ENCODE measurements around the gene FAM240B. TPM values are rescaled to one million over a fixed set of nuclear protein-coding genes. Genes with fewer than 3 reads are reported as not detected.
A peak's percentile ranks its signal among the peaks of the same experiment; 100 is the strongest.

Gene FAM240B
- total RNA-seq, 6 donors from 2014 or later: not detected

DNA sequence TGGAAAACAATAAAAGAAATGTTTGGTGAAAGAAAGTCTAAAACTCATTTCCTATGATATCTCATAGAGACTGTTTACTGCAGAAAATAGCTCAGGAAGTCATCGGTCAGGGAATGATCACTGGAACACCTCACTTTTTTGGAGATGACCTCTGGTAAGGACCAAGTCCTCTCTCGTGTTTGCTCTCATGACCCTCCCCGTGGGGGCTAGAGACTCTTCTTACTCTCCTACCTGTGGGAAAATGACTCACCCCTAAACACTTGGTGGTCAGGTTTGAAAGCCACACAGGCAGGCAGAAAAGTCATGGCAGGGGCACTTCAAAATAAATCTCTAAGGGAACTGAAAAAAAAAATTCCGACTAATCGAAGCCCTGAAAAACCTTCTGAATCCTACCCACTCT lies 48.2 kb downstream of the FAM240B start:
- 79 to 81% methylated on average over 5 of the region's 5 CpGs for WGBS, 2 donors

DNA sequence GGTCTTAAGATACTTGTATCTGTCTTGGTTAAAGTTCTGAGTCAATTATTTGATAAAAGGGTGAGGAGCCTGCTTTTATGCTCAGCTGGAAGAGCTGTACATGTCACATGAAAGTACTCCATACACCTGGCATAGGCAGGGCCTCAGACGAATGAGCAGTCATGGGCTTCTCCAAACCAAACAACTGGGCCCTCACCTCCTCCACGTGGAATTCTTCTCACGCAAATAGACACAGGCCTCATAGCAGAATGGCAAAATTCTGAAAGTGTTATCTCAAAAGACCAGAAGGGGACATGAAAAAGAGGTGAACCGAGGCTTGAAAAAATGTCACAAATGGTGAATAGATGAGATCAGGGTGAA lies 48.6 kb downstream of the FAM240B start:
- ATAC-seq (ENCODE audit: low FRiP score in 2 of 2): no peak
- no peak for DNase-seq

More for the DNA sequence above, 48.2 kb downstream of the FAM240B start:
- H3K36me3 ChIP-seq: no peaks in the 10 kb centered on the region
- peaks cover 0 to 9% (median 8%) of the 10 kb centered on the region in 4 donors for H3K4me1 ChIP-seq
- no peak for DNase-seq
- TF ChIP-seq, protein P1, sequence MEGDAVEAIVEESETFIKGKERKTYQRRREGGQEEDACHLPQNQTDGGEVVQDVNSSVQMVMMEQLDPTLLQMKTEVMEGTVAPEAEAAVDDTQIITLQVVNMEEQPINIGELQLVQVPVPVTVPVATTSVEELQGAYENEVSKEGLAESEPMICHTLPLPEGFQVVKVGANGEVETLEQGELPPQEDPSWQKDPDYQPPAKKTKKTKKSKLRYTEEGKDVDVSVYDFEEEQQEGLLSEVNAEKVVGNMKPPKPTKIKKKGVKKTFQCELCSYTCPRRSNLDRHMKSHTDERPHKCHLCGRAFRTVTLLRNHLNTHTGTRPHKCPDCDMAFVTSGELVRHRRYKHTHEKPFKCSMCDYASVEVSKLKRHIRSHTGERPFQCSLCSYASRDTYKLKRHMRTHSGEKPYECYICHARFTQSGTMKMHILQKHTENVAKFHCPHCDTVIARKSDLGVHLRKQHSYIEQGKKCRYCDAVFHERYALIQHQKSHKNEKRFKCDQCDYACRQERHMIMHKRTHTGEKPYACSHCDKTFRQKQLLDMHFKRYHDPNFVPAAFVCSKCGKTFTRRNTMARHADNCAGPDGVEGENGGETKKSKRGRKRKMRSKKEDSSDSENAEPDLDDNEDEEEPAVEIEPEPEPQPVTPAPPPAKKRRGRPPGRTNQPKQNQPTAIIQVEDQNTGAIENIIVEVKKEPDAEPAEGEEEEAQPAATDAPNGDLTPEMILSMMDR (IDR thresholded peaks at IDR 0.05): no peak
- TF ChIP-seq POLR2AphosphoS5 (IDR thresholded peaks at IDR 0.05) (no peak), POLR2A (IDR thresholded peaks at IDR 0.05) (no peak), EP300 (IDR thresholded peaks at IDR 0.05) (no peak)
- H3K27me3 ChIP-seq: no peaks in the 10 kb centered on the region
- no peak overlapping the region for H3K27ac ChIP-seq
- H3K4me3 ChIP-seq: peak overlapping the region in 1 of 4 donors; percentile 21
- H3K9me3 ChIP-seq: no peaks in the 10 kb centered on the region
- ATAC-seq (ENCODE audit: low FRiP score in 2 of 2): no peak

DNA sequence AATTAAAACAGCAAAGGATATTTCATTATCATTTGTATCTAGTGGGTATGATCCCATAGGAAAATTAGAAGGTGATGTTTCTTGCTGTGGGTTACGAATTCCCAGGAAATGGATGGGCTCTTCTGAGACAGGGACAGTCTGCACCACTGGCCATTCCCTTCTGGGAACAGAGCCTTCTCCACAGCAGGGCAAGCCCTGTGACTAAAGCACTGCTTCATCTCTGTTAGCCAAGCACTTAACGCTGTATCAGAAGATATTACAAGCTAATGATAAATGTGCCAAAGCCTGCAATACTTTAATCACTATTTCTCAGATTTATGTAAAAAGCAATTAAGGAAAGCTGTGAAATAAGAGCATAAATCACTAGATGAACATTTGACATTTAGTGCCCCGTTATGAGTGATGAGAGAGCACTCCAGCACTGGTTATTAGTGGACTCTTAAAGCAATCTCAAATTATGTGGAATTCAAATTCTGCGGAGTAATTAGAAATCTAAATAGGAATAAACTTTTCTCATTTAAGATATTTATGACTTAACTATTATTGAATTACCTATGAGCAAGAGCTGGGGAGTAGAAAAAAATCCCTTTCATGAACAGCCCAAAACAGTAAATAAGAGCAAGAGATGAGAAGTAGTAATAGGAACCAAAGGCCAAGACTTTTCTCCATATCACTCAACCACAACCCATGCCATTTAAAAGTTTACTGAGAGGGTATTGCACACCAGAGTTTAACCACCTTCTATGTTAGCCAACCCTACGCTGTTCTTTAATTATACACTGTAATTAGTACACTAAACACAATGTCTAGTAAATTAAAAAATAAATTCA lies 49.2 kb downstream of the FAM240B start:
- TF ChIP-seq, protein P1 (IDR thresholded peaks at IDR 0.05): no peak
- no peak for TF ChIP-seq POLR2A (IDR thresholded peaks at IDR 0.05)
- TF ChIP-seq EP300 (IDR thresholded peaks at IDR 0.05): no peak
- TF ChIP-seq POLR2AphosphoS5 (IDR thresholded peaks at IDR 0.05): no peak
- 68 to 80% methylated on average over 5 of the region's 5 CpGs for WGBS, 2 donors
- no peak overlapping the region for H3K27ac ChIP-seq
- no peak overlapping the region for H3K4me3 ChIP-seq
- H3K36me3 ChIP-seq: no peaks in the 10 kb centered on the region
- DNase-seq (no peak), ATAC-seq (ENCODE audit: low FRiP score in 2 of 2) (no peak)
- H3K9me3 ChIP-seq: no peaks in the 10 kb centered on the region
- H3K27me3 ChIP-seq: no peaks in the 10 kb centered on the region
- H3K4me1 ChIP-seq: peaks cover 0 to 9% (median 8%) of the 10 kb centered on the region in 4 donors

More for the DNA sequence above, 48.6 kb downstream of the FAM240B start:
- WGBS, 2 donors: 81 to 86% methylated on average over 4 of the region's 4 CpGs
- no peaks in the 10 kb centered on the region for H3K36me3 ChIP-seq
- no peaks in the 10 kb centered on the region for H3K27me3 ChIP-seq
- H3K27ac ChIP-seq: no peak overlapping the region
- no peak for TF ChIP-seq POLR2A (IDR thresholded peaks at IDR 0.05)
- TF ChIP-seq EP300 (IDR thresholded peaks at IDR 0.05): no peak
- no peak for TF ChIP-seq POLR2AphosphoS5 (IDR thresholded peaks at IDR 0.05)
- TF ChIP-seq, protein P1 (IDR thresholded peaks at IDR 0.05): no peak
- H3K4me1 ChIP-seq: peaks cover 0 to 9% (median 8%) of the 10 kb centered on the region in 4 donors
- H3K9me3 ChIP-seq: no peaks in the 10 kb centered on the region
- no peak overlapping the region for H3K4me3 ChIP-seq

DNA sequence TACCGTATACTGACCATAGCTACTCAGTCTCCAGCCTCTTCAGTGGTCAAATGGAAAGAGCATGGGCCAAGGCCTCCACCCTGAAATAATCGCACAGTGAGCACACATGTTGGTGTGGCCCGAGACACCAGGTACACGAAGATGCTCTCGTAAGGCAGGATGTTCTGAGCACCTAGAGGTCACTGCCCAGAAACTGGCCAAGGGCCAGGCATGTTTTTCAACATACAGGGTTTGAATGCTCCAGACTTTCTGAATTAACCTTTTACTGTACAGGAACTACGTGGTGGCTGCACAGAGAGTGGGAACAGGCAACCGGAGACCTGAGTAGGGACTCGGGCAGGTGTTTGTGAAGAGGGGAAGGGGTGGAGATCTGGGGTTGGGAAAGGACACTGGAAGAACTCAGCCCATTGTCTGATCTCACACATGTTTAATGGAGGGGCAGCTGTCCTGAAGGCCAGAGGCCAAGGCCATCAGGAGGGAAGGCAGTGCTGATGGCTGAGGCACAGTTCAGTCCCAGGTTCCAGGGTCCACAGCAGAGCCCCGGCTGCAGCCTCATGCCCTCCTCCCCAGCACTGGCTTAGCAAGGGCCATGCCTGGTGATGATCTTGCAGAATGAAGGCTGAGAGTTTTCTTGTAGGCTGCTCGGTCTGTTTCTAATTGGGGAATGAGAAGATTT lies 51.0 kb downstream of the FAM240B start:
- TF ChIP-seq POLR2A (IDR thresholded peaks at IDR 0.05) (no peak), POLR2AphosphoS5 (IDR thresholded peaks at IDR 0.05) (no peak), EP300 (IDR thresholded peaks at IDR 0.05) (no peak)
- TF ChIP-seq, protein P1 (IDR thresholded peaks at IDR 0.05): no peak
- Histone ChIP-seq H3K27me3 (no peaks in the 10 kb centered on the region), H3K4me1 (peaks cover 0 to 9% (median 8%) of the 10 kb centered on the region in 4 donors), H3K4me3 (no peak overlapping the region), H3K9me3 (no peaks in the 10 kb centered on the region), H3K36me3 (no peaks in the 10 kb centered on the region), H3K27ac (no peak overlapping the region)
- 94% methylated on average over 9 to 10 of the region's 10 CpGs for WGBS, 2 donors
- ATAC-seq (ENCODE audit: low FRiP score in 2 of 2) (no peak), DNase-seq (no peak)
